GM12873 (cell line): ENCODE data around the gene SH2D3A.

Experiments used
- CTCF ChIP-seq: IDR thresholded peaks from 2 replicates; pipeline ENCODE4 v1.5.1; 2012; ENCODE audit warnings: low read depth, mild to moderate bottlenecking, moderate library complexity, low read length, control low read depth; ENCODE audit not compliant: insufficient read depth; ENCODE audit errors: missing control alignments

The SH2D3A gene

DNA sequence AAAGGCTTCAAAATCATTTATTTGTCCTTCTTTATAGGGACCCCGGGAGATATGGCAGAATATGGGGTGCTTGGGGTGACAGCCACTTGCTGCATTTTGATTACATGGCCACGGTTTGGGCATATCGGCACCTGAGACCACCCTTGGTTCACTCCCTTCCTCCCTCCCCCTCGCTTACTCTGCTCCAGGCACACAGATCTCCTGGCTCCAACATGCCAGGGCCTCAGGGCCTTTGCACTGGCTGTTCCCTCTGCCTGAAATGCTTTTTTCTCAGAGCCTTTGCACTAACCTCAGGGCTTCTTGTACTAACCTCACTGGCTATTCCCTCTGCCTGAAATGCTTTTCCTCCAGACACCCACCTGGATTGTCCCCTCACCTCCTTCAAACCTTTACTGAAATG lies 29.0 kb upstream of the SH2D3A start:
- TF ChIP-seq CTCF = no peak

DNA sequence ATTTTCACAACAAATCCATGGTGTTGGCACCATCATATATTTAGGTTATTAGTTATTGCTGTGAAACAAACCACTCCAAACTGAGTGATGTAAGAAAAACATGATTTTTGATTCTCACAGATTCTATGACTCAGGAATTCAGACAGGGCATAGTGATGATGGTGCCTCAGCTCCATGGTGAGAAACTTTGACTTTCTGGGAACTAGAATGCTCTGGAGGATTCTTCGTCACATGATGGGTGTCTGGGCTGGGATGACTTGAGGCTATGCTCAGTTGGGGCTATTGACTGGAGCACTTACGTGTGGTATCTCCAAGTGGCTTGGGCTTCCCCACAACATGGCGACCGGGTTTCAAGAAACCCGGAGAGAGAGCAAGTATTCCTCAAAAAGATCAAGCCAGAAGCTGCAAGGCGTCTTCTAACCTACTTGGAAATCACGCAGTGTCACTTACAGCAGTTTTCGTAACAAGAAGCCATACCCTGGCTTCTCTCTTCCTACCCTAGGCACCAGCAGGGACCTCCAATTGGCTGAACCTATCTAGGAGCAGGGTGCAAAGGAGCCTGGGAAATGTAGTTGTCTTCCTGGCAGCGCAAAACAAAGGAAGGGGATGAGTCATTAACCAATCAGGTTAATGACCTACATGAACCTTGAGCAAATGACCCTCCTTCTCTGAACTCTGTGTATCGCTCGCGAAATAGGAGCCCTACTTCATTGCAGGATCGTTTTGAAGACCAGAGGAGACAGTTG lies 27.6 kb upstream of the SH2D3A start:
- TF ChIP-seq CTCF = no peak

GRCh38 chr19:6793973-6794372 lies 26.7 kb upstream of the SH2D3A start:
- no peak for TF ChIP-seq CTCF

GRCh38 chr19:6793411-6793810 lies 26.2 kb upstream of the SH2D3A start:
- no peak for TF ChIP-seq CTCF

DNA sequence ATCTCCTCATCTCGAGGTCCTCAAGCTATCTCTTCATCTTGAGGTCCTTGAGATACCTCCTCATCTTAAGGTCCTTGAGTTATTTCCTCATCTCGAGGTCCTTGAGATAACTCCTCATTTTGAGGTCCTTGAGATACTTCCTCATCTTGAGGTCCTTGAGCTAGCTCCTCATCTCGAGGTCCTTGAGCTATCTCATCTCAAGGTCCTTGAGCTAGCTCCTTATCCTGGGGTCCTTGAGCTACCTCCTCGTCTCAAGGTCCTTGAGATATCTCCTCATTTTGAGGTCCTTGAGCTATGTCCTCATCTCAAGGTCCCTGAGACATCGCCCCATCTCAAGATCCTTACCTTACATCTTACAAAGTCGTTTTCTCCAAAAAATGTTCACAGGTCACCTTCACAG lies 24.0 kb upstream of the SH2D3A start:
- no peak for TF ChIP-seq CTCF

DNA sequence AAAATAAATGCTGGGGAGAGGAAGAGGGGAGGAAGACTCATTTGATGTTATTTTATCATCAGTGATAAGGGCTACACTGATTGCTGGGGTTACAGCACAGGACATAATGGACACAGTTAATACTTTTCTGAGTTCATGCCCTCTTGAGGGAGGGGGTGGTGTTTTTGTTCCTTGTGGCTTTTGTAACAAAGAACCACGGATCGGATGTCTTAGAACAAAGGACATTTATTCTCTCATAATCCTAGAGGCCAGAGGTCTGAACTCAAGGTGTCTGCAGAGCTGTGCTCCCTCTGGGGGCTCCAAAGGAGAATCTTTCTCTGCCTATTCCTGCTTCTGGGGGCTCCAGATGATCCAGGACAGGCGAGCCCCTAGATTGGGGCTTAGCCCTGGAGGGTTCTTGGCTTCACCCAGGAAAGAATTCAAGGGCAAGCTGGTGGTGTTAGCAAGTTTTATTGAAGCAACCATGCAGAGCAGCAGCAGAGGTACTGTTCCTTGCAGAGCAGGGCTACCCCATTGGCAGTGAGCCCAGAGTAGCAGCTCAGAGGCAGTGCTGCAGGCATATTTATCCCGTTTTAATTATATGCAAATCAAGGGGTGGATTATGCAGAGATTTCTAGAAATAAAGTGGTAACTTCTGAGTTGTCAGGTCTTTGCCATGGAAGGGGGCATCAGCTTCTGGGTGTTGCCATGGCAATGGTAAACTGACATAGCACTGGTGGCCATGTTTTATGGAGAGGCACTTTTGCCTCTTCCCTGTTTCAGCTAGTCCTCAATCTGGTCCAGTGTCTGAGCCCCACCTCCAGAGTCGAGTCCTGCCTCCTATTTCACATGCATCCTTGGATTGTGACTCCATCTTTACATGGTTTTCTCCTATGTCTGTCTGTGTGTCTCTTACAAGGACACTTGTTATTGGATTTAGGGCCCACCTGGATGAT lies 23.2 kb upstream of the SH2D3A start:
- TF ChIP-seq CTCF = no peak

- TF ChIP-seq CTCF = no peak
Observed at GRCh38 chr19:6788896-6789295, 21.7 kb upstream of the SH2D3A start.
